ENCODE results near the gene ARMC3. TPM values are rescaled to one million over a fixed set of nuclear protein-coding genes. Genes with fewer than 3 reads are reported as not detected.

Gene ARMC3
- total and polyA plus RNA-seq, 2 experiments from 2014 or later: 0.24 TPM; not detected in 1

- TF ChIP-seq, protein P1, sequence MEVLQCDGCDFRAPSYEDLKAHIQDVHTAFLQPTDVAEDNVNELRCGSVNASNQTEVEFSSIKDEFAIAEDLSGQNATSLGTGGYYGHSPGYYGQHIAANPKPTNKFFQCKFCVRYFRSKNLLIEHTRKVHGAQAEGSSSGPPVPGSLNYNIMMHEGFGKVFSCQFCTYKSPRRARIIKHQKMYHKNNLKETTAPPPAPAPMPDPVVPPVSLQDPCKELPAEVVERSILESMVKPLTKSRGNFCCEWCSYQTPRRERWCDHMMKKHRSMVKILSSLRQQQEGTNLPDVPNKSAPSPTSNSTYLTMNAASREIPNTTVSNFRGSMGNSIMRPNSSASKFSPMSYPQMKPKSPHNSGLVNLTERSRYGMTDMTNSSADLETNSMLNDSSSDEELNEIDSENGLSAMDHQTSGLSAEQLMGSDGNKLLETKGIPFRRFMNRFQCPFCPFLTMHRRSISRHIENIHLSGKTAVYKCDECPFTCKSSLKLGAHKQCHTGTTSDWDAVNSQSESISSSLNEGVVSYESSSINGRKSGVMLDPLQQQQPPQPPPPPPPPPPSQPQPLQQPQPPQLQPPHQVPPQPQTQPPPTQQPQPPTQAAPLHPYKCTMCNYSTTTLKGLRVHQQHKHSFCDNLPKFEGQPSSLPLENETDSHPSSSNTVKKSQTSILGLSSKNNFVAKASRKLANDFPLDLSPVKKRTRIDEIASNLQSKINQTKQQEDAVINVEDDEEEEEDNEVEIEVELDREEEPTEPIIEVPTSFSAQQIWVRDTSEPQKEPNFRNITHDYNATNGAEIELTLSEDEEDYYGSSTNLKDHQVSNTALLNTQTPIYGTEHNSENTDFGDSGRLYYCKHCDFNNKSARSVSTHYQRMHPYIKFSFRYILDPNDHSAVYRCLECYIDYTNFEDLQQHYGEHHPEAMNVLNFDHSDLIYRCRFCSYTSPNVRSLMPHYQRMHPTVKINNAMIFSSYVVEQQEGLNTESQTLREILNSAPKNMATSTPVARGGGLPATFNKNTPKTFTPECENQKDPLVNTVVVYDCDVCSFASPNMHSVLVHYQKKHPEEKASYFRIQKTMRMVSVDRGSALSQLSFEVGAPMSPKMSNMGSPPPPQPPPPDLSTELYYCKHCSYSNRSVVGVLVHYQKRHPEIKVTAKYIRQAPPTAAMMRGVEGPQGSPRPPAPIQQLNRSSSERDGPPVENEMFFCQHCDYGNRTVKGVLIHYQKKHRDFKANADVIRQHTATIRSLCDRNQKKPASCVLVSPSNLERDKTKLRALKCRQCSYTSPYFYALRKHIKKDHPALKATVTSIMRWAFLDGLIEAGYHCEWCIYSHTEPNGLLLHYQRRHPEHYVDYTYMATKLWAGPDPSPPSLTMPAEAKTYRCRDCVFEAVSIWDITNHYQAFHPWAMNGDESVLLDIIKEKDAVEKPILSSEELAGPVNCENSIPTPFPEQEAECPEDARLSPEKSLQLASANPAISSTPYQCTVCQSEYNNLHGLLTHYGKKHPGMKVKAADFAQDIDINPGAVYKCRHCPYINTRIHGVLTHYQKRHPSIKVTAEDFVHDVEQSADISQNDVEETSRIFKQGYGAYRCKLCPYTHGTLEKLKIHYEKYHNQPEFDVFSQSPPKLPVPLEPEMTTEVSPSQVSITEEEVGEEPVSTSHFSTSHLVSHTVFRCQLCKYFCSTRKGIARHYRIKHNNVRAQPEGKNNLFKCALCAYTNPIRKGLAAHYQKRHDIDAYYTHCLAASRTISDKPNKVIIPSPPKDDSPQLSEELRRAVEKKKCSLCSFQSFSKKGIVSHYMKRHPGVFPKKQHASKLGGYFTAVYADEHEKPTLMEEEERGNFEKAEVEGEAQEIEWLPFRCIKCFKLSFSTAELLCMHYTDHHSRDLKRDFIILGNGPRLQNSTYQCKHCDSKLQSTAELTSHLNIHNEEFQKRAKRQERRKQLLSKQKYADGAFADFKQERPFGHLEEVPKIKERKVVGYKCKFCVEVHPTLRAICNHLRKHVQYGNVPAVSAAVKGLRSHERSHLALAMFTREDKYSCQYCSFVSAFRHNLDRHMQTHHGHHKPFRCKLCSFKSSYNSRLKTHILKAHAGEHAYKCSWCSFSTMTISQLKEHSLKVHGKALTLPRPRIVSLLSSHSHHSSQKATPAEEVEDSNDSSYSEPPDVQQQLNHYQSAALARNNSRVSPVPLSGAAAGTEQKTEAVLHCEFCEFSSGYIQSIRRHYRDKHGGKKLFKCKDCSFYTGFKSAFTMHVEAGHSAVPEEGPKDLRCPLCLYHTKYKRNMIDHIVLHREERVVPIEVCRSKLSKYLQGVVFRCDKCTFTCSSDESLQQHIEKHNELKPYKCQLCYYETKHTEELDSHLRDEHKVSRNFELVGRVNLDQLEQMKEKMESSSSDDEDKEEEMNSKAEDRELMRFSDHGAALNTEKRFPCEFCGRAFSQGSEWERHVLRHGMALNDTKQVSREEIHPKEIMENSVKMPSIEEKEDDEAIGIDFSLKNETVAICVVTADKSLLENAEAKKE (CRISPR knock-in tag; IDR thresholded peaks at IDR 0.05): no peak
- no peak for TF ChIP-seq EZH2 (IDR thresholded peaks at IDR 0.05; ENCODE audit: low read depth, unreplicated experiment)
- no peak for TF ChIP-seq STAT1 (IDR thresholded peaks at IDR 0.05; ENCODE audit: unreplicated experiment)
- TF ChIP-seq ZNF331 (CRISPR knock-in tag; IDR thresholded peaks at IDR 0.05; ENCODE audit: low read depth): no peak
Observed at GRCh38 chr10:22945934-22946673, 18.3 kb downstream of the ARMC3 start (continued).

DNA sequence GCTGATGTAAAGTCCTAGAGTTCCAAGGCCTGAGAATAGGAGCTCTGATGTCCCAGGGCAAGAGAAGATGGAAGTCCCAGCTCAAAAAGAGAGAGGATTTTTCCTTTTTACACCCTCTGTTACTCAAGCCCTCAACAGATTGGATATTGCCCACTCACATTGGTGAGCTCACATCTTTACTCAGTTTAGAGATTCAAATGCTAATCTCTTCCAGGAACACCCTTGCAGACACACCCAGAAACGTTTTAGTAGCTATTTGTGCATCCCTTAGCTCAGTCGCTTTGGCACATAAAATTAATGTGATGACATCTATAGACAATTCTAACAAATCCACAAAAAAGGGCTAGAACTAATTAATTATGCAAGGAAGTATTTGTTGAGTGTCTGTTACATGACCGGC is 27.1 kb downstream of the ARMC3 start:
- H3K36me3 Mint-ChIP-seq (ENCODE audit: low read depth): no peaks in the 10 kb centered on the region
- Histone ChIP-seq H3F3A (replicated peaks; ENCODE audit: low read depth) (no peaks in the 10 kb centered on the region), H3K79me2 (replicated peaks; ENCODE audit: insufficient read depth) (no peaks in the 10 kb centered on the region), H3K4me1 (ENCODE audit: insufficient read depth) (no peaks in the 10 kb centered on the region), H3K27ac (ENCODE audit: low read depth) (no peak overlapping the region), H3K4me3 (no peak overlapping the region), H3K4me2 (no peak overlapping the region), H3K36me3 (ENCODE audit: insufficient read depth) (no peaks in the 10 kb centered on the region), H4K20me1 (replicated peaks; ENCODE audit: insufficient read depth) (no peaks in the 10 kb centered on the region), H3K9me2 (ENCODE audit: insufficient read depth) (no peaks in the 10 kb centered on the region), H3K27me3 (ENCODE audit: insufficient read depth) (no peaks in the 10 kb centered on the region), H2AFZ (peak overlapping the region; percentile 41; the same call in 1 of the 2 replicates)
- no peak overlapping the region for H3K4me3 Mint-ChIP-seq
- no peak overlapping the region for H3K27ac Mint-ChIP-seq
- ATAC-seq (no peak), DNase-seq (ENCODE audit: low spot score) (no peak)
- H3K9me3 Mint-ChIP-seq: peaks cover 10% of the 10 kb centered on the region; the same call in 2 of the 3 replicates
- no peaks in the 10 kb centered on the region for H3K27me3 Mint-ChIP-seq (ENCODE audit: insufficient read depth, low read depth, poor library complexity)
- H3K4me1 Mint-ChIP-seq: peaks cover 2% of the 10 kb centered on the region; the same call in 1 of the 3 replicates
- TF ChIP-seq CREB1 (CRISPR knock-in tag; IDR thresholded peaks at IDR 0.05; ENCODE audit: low read depth) (no peak), CTCF (conservative IDR thresholded peaks at IDR 0.05; ENCODE audit: low read depth in 2 of 2) (no peak), EZH2 (IDR thresholded peaks at IDR 0.05; ENCODE audit: low read depth, unreplicated experiment) (no peak), POLR2AphosphoS5 (IDR thresholded peaks at IDR 0.05; ENCODE audit: low read depth) (no peak), REST (IDR thresholded peaks at IDR 0.05; ENCODE audit: unreplicated experiment) (no peak), ETS1 (IDR thresholded peaks at IDR 0.05) (no peak), EZH2phosphoT487 (IDR thresholded peaks at IDR 0.05; ENCODE audit: unreplicated experiment) (no peak)

All from GM23338 (cell line).